Activated gamma-delta T cell (primary cell): Measurements from ENCODE around the gene CPSF3.

ENCODE experiments used
- DNase-seq: peaks from one replicate; lab custom pipeline; 2025; lab: John Stamatoyannopoulos, UW

The CPSF3 gene

GRCh38 chr2:9419541-9419940, 3.9 kb upstream of the CPSF3 start:
- no peak for DNase-seq

DNA sequence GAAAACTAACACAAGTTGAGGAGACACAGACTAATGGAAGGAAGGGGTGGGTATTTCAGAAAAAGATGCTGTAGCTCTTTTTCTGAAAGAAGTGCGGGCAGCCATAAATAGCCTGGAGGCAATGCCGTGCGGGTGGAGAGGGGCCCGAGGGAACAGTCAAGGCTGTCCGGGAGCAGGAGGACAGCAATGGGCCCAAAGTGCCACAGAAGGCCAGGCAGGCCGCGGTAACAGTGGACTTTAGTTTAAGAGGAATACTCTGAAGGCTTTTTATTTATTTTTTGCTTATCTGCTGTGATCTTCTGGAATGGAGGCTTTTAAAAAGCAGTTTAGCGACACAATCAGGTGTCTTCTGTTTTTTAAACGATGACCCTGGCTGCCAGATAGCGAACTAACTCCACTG, 3.0 kb upstream of the CPSF3 start:
- no peak for DNase-seq

GRCh38 chr2:9422321-9423099, 944 bp upstream of the CPSF3 start:
- DNase-seq: no peak

DNA sequence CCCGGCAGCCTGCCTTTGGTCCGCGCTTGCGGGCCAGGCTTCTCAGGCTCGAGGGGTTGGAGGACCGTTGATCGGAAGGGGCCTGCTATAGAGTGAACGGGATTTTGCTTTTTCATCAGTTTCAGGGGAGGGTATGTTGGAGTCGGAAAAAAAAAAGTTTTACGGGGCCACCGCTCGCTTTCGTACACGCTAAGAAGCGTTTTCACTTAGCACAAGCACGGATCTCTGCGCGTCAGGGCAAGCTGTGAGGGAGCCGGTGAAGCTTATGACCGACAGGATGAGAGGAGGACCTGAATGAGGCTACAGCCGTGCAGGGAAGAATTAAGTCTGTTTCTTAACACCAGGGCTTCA, 443 bp downstream of the CPSF3 start:
- no peak for DNase-seq

- DNase-seq: no peak
Measured at GRCh38 chr2:9424447-9425164, 1.2 kb downstream of the CPSF3 start.

GRCh38 chr2:9428965-9429577, 5.6 kb downstream of the CPSF3 start:
- DNase-seq: no peak

GRCh38 chr2:9430316-9431293, 7.2 kb downstream of the CPSF3 start:
- no peak for DNase-seq

- no peak for DNase-seq
Measured at GRCh38 chr2:9434489-9434888, 11.0 kb downstream of the CPSF3 start.

- DNase-seq: no peak
Measured at GRCh38 chr2:9439536-9439935, 16.1 kb downstream of the CPSF3 start.

- DNase-seq: no peak
Measured at GRCh38 chr2:9440058-9440727, 16.7 kb downstream of the CPSF3 start.

- no peak for DNase-seq
Measured at GRCh38 chr2:9441556-9441955, 18.1 kb downstream of the CPSF3 start.

GRCh38 chr2:9443526-9443925, 20.1 kb downstream of the CPSF3 start:
- no peak for DNase-seq

DNA sequence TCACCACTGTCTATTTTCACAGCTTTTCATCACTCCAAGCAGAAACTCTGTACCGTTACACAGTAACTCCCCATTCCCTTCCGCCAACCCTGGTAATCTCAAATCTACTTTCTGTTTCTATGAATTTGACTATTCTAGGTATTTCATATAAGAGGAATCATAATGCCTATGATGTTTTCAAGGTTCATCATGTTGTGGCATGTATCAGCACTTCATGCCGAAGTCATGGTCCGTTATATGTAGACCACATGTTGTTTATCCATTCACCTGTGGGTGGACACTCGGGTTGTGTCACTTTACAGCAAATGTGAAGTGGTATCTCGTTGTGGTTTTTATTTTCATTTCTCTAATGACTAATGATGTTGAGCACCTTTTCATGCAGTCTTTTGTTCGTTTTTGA, 21.6 kb downstream of the CPSF3 start:
- no peak for DNase-seq

- DNase-seq: no peak
Measured at GRCh38 chr2:9451231-9451630, 27.8 kb downstream of the CPSF3 start.

DNA sequence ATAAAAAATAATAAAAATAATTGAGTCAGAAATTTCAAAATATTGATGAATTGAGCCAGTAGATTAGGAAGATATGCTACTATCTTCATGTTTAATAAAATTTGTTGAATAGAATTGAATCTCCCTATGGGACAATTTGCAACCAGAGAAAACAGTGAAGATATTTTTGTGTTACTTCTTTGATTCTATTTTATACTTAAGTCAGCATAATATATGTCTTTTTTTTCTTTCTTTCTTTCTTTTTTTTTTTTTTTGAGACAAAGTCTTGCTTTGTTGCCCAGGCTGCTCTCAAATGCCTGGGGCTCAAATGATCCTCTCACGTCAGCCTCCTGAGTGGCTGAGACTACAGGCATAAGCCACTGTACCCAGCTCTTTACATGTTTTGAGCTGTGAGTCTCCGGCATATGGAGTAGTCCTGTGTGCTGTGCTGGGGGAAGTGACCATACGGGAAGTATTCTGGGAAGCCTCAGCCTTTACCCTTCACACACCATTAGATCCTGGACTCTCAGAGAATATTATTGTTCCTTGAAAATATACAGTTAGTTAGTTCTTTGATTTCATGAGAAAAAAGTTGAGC, 37.1 kb downstream of the CPSF3 start:
- no peak for DNase-seq

DNA sequence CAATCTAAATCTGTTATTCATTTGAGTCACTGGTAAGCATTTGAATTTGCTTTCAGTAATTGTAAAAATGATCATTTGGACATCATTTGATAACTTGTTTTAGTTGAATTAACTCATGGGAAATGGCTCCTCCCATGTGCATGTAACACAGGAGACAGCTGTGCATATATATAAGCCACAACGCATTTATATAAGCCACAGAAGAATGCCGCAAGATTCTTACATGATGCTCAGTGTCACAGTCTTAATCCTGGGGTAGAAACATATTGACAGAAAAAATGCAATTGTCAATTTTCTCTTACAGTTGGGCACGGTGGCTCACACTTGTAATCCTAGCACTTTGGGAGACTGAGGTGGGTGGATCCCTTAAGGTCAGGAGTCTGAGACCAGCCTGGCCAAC, 37.6 kb downstream of the CPSF3 start:
- no peak for DNase-seq

GRCh38 chr2:9462313-9462712, 38.9 kb downstream of the CPSF3 start:
- DNase-seq: no peak

GRCh38 chr2:9462886-9463697, 39.6 kb downstream of the CPSF3 start:
- DNase-seq: no peak

DNA sequence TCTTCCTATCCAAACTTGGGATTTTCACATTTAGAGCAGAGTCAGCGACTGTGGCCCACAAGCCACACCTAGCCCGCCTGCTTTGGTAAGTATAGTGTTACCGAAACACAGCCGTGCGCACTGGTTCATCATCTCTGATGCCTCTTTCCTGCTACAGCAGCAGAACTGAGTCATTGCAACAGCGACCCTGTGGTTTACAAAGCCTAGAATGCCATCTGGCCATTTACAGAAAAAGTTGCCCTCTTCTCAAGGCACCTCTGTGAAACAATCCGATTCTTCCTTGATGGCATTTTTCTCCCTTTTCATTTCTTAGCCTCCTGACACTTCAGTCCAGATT, 40.2 kb downstream of the CPSF3 start:
- no peak for DNase-seq

DNA sequence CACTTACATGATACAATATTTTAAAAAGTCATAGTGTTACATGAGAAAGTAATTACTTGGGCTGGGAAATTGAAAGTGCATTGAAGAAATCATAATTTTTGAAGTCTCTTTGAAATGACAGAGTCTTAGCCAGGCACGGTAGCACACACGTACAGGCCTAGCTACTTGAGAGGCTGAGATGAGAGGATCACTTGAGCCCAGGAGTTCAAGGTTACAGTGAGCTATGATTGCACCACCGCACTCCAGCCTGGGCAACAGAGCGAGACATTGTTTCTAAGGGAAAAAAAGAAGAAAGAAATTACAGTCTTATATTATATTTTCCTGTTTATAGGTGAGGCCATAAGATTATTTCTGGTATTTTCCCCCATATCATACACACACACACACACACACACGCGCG, 41.7 kb downstream of the CPSF3 start:
- DNase-seq: no peak
